Thyroid gland (tissue), 4 donors: Measurements from ENCODE around the gene GRK6. TPM values are rescaled to one million over a fixed set of nuclear protein-coding genes. Genes with fewer than 3 reads are reported as not detected.
"Not testable (repeated sequence)": the region's sequence is repeated elsewhere in the genome, so short reads cannot be mapped to it uniquely, and the experiment has no call there.

Experiments
- DNase-seq, 2 donors: peaks; one replicate each; pipeline ENCODE4 v3.0.0-alpha.2; 2019
- H3K27ac ChIP-seq, 3 donors: fragments of 200-600 bp; sonication (generic); 1 replicate in 2 of 3; 2 replicates in 1 of 3; pipeline ENCODE4 v1.5.1; 2016 to 2019; ENCODE audit warnings: mild to moderate bottlenecking in 1 of 3, moderate library complexity in 1 of 3
- H3K27me3 ChIP-seq: fragments of 200-600 bp; sonication (generic); one replicate; pipeline ENCODE4 v1.5.1; 2019
- H3K36me3 ChIP-seq, 2 donors: fragments of 200-600 bp; sonication (generic); one replicate each; pipeline ENCODE4 v1.5.1; 2016 to 2019
- H3K4me1 ChIP-seq, 2 donors: fragments of 200-600 bp; sonication (generic); one replicate each; pipeline ENCODE4 v1.5.1; 2017 to 2019
- H3K4me3 ChIP-seq, 3 donors: fragments of 200-600 bp; sonication (generic); replicated peaks in 1 of 3; 1 replicate in 2 of 3; 2 replicates in 1 of 3; pipeline ENCODE4 v1.5.1; 2016; ENCODE audit warnings: mild to moderate bottlenecking in 1 of 3
- H3K9me3 ChIP-seq: fragments of 200-600 bp; sonication (generic); one replicate; pipeline ENCODE4 v1.5.1; 2017
- CTCF ChIP-seq, 6 experiments: fragments of 200-600 bp in 3 of 6; fragments of 450-650 bp in 3 of 6; sonication (generic) in 3 of 6; IDR thresholded peaks; one replicate each; pipeline ENCODE4 v1.5.1; 2016 to 2019; ENCODE audit warnings: antibody characterized with exemption in 6 of 6, mild to moderate bottlenecking in 2 of 6, inconsistent platforms in 1 of 6, moderate library complexity in 1 of 6
- POLR2A ChIP-seq, 2 donors: fragments of 450-650 bp; IDR thresholded peaks; one replicate each; pipeline ENCODE4 v1.6.1; 2017; ENCODE audit warnings: antibody characterized with exemption in 2 of 2, mild to moderate bottlenecking in 2 of 2, moderate library complexity in 1 of 2
- WGBS, 2 donors: methylation state at CpG; one replicate each; pipeline ENCODE4 v1.1.5; 2017; 5-methylcytosine and 5-hydroxymethylcytosine counted together
- intact Hi-C: fragments of 100-400 bp; cut with DNase I; formaldehyde crosslinking; loops from one replicate; pipeline ENCODE4 v1.15.1; 2023
- total RNA-seq, 4 donors: library from RNA; depleted of rRNA; stranded (reverse); fragments of >200 nt; gene quantifications; one replicate each; pipeline ENCODE4 v1.2.3, GENCODE V29; 2016

GRK6 gene
- total RNA-seq, 4 donors from 2014 or later = 14.0 to 27.8 (median 18.8) TPM

GRCh38 chr5:177419046-177419445, 7.4 kb upstream of the GRK6 start:
- intact Hi-C loops = no loop called here
- H3K9me3 ChIP-seq = no peaks in the 10 kb centered on the region
- no peak overlapping the region for H3K4me3 ChIP-seq
- no peaks in the 10 kb centered on the region for H3K27me3 ChIP-seq
- no peaks in the 10 kb centered on the region for H3K4me1 ChIP-seq
- TF ChIP-seq POLR2A (IDR thresholded peaks at IDR 0.05) (no peak), CTCF (IDR thresholded peaks at IDR 0.05) (no peak)
- 84 to 97% methylated on average over 3 of the region's 3 CpGs for WGBS, 2 donors
- no peak overlapping the region for H3K27ac ChIP-seq
- no peaks in the 10 kb centered on the region for H3K36me3 ChIP-seq
- DNase-seq = no peak

DNA sequence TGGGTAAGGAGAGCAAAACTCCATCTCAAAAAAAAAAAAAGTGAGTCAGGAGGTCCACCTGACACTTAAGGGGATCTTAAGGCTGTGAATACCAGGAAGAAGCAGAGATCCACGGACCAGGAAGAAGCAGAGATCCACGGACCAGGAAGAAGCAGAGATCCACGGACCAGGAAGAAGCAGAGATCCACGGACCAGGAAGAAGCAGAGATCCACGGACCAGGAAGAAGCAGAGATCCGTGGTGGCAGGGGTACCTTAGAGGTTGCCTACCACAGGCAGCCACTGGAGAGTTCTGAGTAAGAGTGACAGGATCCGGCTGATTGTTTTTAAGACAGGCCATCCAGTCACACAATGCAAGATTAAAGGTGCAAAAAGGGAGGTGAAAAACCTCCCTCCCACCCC, 6.0 kb upstream of the GRK6 start:
- H3K27ac ChIP-seq, H3K27me3 ChIP-seq, intact Hi-C loops, H3K4me1 ChIP-seq, H3K9me3 ChIP-seq, H3K4me3 ChIP-seq, H3K36me3 ChIP-seq, DNase-seq: not testable (repeated sequence)
- WGBS, 2 donors = 75 to 78% methylated on average over 7 of the region's 7 CpGs

DNA sequence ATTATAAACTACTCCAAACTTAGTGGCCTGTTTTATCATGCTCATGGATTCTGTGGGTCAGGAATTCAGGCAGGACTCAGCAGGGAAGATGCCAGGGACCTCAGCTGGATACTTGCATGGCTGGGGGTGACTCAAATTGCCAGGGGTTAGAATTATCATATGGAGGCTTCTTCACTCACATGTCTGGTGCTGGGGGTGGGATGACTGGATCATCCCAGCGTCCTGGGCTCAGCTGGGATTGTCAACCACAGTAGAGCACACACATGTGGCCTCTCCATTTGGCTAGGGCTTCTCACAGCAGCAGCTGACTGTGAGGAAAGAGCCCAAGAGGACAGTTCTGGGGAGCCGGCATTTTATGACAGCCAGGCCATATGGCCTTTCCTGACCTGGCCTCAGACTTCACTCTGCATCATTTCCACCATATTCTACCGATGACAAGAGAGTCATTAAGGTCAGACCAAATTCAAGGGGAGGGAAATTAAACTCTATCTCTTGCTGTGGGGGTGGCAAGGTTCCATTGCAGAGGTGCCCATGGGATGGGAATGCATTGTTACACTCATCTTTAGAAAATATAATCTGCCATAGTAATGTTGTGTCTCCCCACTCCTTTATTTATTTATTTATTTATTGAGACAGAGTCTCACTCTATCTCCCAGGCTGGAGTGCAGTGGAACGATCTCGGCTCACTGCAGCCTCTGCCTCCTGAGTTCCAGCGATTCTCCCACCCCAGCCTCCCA, 5.2 kb upstream of the GRK6 start:
- Histone ChIP-seq H3K4me1 (no peaks in the 10 kb centered on the region), H3K27ac (no peak overlapping the region), H3K9me3 (no peaks in the 10 kb centered on the region), H3K27me3 (no peaks in the 10 kb centered on the region), H3K36me3 (no peaks in the 10 kb centered on the region), H3K4me3 (no peak overlapping the region)
- 83 to 84% methylated on average over 6 of the region's 6 CpGs for WGBS, 2 donors
- no peak for DNase-seq
- no peak for TF ChIP-seq CTCF (IDR thresholded peaks at IDR 0.05)
- TF ChIP-seq POLR2A (IDR thresholded peaks at IDR 0.05) = no peak
- intact Hi-C loops = no loop called here

DNA sequence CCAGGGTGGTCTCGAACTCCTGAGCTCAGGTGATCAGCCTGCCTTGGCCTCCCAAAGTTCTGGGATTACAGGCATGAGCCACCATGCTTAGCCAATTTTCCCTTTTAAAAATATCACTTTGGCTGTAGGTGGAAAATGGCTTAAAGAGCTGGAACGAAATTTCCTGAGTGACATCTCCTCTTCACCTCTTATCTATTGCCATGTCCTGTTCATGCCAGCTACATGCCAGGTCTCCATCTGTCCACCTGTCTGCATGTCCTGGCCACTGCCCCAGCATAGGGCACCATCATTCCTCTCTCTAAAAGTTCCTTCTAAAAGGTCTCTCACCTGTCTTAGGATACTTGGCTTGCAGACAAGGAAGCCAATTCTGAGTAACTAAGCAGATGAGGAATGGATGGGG, 2.8 kb upstream of the GRK6 start:
- no peak for TF ChIP-seq CTCF (IDR thresholded peaks at IDR 0.05)
- TF ChIP-seq POLR2A (IDR thresholded peaks at IDR 0.05) = no peak
- Histone ChIP-seq H3K36me3 (no peaks in the 10 kb centered on the region), H3K4me1 (peaks cover 13% of the 10 kb centered on the region in 2 donors), H3K9me3 (no peaks in the 10 kb centered on the region), H3K27ac (no peak overlapping the region), H3K4me3 (no peak overlapping the region), H3K27me3 (no peaks in the 10 kb centered on the region)
- no peak for DNase-seq
- 89 to 95% methylated on average over 2 of the region's 2 CpGs for WGBS, 2 donors
- intact Hi-C loops = no loop called here

DNA sequence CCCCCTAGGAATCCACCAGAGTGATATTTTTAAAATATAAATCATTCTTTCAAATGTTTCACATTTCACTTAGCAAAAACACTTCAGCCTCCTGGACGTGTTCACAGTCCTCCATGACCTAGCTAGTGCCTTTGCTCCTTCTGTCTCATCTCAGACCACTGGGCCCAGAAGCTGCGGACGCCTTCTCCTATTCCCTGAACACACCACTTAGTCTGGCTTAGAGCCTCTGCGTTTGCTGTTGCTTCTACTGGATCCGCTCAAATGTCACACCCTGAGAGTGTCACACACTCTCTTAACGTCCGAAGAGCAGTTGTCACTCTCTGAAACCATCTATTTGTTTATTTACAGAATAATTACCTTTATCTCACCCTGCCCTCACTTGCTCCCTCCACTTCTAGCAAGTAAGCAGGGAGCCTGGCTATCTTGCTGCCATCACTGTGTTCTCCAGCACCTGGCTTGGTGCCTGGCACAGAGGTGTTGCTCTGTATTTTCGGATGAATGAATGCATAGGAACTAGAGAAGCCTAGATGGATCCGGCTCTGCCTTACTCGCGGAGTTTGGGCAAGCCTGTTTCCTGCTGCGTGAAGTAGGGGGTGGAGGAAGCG, 1.2 kb upstream of the GRK6 start:
- 47 to 48% methylated on average over 13 of the region's 13 CpGs for WGBS, 2 donors
- TF ChIP-seq POLR2A (IDR thresholded peaks at IDR 0.05) (no peak), CTCF (IDR thresholded peaks at IDR 0.05) (no peak)
- Histone ChIP-seq H3K36me3 (no peaks in the 10 kb centered on the region), H3K27me3 (no peaks in the 10 kb centered on the region), H3K9me3 (no peaks in the 10 kb centered on the region), H3K4me1 (peaks cover 13% of the 10 kb centered on the region in 2 donors), H3K27ac (peak overlapping the region; percentile 64 to 92 (median 90)), H3K4me3 (peak overlapping the region in 2 of 3 donors; percentile 2 to 42)
- peak; percentile 49 to 50 for DNase-seq
- intact Hi-C loops = no loop called here
